Esophagus muscularis mucosa (tissue), 4 donors: ENCODE measurements around the gene MYO1E.

ENCODE experiments used
- CTCF ChIP-seq, 3 experiments: fragments of 200-600 bp in 2 of 3; fragments of 450-650 bp in 1 of 3; sonication (generic) in 2 of 3; IDR thresholded peaks; one replicate each; pipeline ENCODE4 v1.5.1; 2017 to 2019; ENCODE audit warnings: antibody characterized with exemption in 3 of 3, mild to moderate bottlenecking in 2 of 3, moderate library complexity in 1 of 3
- EP300 ChIP-seq: sonication (generic); formaldehyde crosslinking; IDR thresholded peaks from one replicate; pipeline ENCODE4 v1.6.1; 2017; ENCODE audit warnings: antibody characterized with exemption
- POLR2A ChIP-seq: fragments of 450-650 bp; IDR thresholded peaks from one replicate; pipeline ENCODE4 v1.6.1; 2017; ENCODE audit warnings: antibody characterized with exemption, moderate library complexity, mild to moderate bottlenecking, low read depth
- POLR2AphosphoS5 ChIP-seq, 2 donors: sonication (generic); formaldehyde crosslinking; IDR thresholded peaks; one replicate each; pipeline ENCODE4 v1.6.1; 2017; ENCODE audit warnings: antibody characterized with exemption in 2 of 2

- TF ChIP-seq POLR2A (no peak), CTCF (IDR thresholded peaks at IDR 0.05) (no peak), EP300 (no peak), POLR2AphosphoS5 (IDR thresholded peaks at IDR 0.05) (no peak)
Observed at GRCh38 chr15:59401824-59402569, 29.3 kb upstream of the MYO1E start.
